Thyroid gland (tissue), 4 donors: ENCODE results near the gene CELSR2.

Experiments
- CTCF ChIP-seq, 6 experiments: fragments of 200-600 bp in 3 of 6; fragments of 450-650 bp in 3 of 6; sonication (generic) in 3 of 6; IDR thresholded peaks; one replicate each; pipeline ENCODE4 v1.5.1; 2016 to 2019; ENCODE audit warnings: antibody characterized with exemption in 6 of 6, mild to moderate bottlenecking in 2 of 6, inconsistent platforms in 1 of 6, moderate library complexity in 1 of 6
- POLR2A ChIP-seq, 2 donors: fragments of 450-650 bp; IDR thresholded peaks; one replicate each; pipeline ENCODE4 v1.6.1; 2017; ENCODE audit warnings: antibody characterized with exemption in 2 of 2, mild to moderate bottlenecking in 2 of 2, moderate library complexity in 1 of 2

DNA sequence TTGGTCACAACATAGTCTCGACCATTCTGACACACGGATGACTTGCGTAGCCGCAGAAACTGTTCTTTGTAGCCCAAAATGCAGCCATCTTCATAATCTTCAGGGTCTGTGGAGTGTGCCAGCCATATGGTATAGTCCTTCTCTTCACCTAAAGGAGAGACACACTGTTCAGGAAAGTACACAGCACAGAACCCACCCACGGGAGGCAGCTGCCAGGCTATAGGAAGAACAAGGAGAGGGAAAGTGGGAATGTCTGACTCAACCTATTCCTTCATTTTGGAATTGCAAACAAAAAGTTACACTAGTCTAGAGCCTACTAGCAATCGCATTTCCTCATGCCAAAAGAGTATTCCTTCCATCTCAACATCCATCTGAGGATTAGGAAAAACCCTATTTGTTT, 73.6 kb downstream of the CELSR2 start:
- TF ChIP-seq CTCF (IDR thresholded peaks at IDR 0.05) (no peak), POLR2A (IDR thresholded peaks at IDR 0.05) (no peak)
